Skeletal muscle cell (primary cell): ENCODE results near the gene SH3TC2.

Experiments used
- DNase-seq: peaks from one replicate; pipeline ENCODE4 v3.0.0-alpha.2; 2010; ENCODE audit warnings: low read depth
- H3K4me3 ChIP-seq: 2 replicates; pipeline ENCODE4 v1.5.1; 2011; ENCODE audit warnings: low read depth, mild to moderate bottlenecking, control low read depth, low read length, moderate library complexity

Gene SH3TC2

GRCh38 chr5:148961261-148962199 lies 101.3 kb downstream of the SH3TC2 start:
- no peak for DNase-seq

GRCh38 chr5:148960070-148960769 lies 102.6 kb downstream of the SH3TC2 start:
- no peak overlapping the region for H3K4me3 ChIP-seq
- no peak for DNase-seq

More at GRCh38 chr5:148961261-148962199, 101.3 kb downstream of the SH3TC2 start:
- no peak overlapping the region for H3K4me3 ChIP-seq

GRCh38 chr5:148957591-148958202 lies 105.2 kb downstream of the SH3TC2 start:
- no peak overlapping the region for H3K4me3 ChIP-seq
- DNase-seq: no peak

- H3K4me3 ChIP-seq: no peak overlapping the region
- no peak for DNase-seq
Measured at GRCh38 chr5:148956477-148957385, 106.1 kb downstream of the SH3TC2 start.
